Measurements from ENCODE around the gene KREMEN2. TPM values are rescaled to one million over a fixed set of nuclear protein-coding genes. Genes with fewer than 3 reads are reported as not detected.

KREMEN2 gene
- total and polyA plus RNA-seq, 2 of the 13 experiments (the other 11 are each of a cell fraction or from before 2014, with no cell fraction given), result 0.48 to 1.2 TPM

DNA sequence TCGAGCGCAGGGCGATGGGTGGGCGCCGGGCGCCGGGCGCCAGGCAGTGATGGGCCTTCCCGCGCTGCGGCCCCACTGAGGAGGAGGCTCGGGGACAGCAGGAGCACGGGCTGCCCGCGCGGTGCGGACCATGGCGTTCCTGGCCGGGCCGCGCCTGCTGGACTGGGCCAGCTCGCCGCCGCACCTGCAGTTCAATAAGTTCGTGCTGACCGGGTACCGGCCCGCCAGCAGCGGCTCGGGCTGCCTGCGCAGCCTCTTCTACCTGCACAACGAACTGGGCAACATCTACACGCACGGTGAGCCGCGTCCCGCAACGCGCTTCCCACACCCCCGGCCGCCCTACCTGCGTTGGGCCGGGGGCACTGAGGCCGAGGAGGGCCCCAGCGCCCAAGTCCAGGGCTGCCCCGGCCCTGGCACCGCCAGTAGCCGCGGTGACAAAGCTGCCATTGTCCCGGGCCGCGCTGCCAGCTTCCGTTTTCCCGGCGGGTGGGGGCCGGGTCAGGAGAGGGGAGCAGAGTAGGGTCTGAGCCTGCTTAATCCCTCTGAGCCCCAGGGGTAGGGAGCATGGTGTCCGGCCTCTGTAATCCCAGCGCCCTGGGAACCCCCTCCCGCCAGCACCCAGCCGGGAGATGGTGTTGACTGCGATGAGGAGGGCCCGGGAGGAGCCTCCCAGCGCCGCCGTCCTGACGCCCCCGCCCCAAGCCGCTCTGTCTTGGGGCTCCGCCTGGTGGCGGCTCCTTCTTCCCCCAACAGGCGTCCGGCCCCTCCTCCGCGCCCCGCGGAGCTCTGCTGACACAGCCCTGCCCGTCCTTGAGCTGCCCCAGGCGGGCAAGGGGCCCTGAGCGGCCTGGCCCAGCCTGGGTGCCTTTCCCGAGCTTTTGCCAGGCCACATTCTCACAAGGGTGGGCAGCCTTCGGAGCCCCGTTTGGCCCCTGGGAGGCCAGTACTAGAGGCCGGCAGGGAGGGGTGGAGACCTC, 5.8 kb downstream of the KREMEN2 start (continued):
- TF ChIP-seq ARID5B (CRISPR knock-in tag; IDR thresholded peaks at IDR 0.05) (peak; percentile 23; the same call in 1 of the 2 replicates), SIN3A (IDR thresholded peaks at IDR 0.05; ENCODE audit: borderline replicate concordance, low read depth, low read length) (0 out of 2 replicates have a peak, but pooled peaks have one; percentile 27), ZSCAN31 (CRISPR knock-in tag; IDR thresholded peaks at IDR 0.05; ENCODE audit: low read depth) (no peak; the same call in 1 of the 2 replicates), ZNF317 (CRISPR knock-in tag; IDR thresholded peaks at IDR 0.05) (peak; percentile 31; the same call in 1 of the 2 replicates), HNRNPH1 (optimal IDR thresholded peaks at IDR 0.05; ENCODE audit: low read depth, low read length) (no peak), NONO (IDR thresholded peaks at IDR 0.05) (no peak), NONO (CRISPR knock-in tag; conservative IDR thresholded peaks at IDR 0.05) (peak; percentile 64), CREB1 (IDR thresholded peaks at IDR 0.05) (no peak), CREB1 (CRISPR knock-in tag; IDR thresholded peaks at IDR 0.05) (no peak), NFE2L1 (CRISPR knock-in tag; IDR thresholded peaks at IDR 0.05; ENCODE audit: borderline replicate concordance) (no peak), MLX (CRISPR knock-in tag; IDR thresholded peaks at IDR 0.05) (no peak), ZFY (CRISPR knock-in tag; IDR thresholded peaks at IDR 0.05) (peak; percentile 57), FOXO1 (CRISPR knock-in tag; IDR thresholded peaks at IDR 0.05) (no peak), FOXM1 (CRISPR knock-in tag; IDR thresholded peaks at IDR 0.05) (no peak; the same call in 1 of the 2 replicates), ARNT (IDR thresholded peaks at IDR 0.05) (no peak), SMAD1 (CRISPR knock-in tag; IDR thresholded peaks at IDR 0.05; ENCODE audit: borderline replicate concordance, low read depth) (no peak), TRIM24 (CRISPR knock-in tag; IDR thresholded peaks at IDR 0.05) (no peak), NCOA5 (CRISPR knock-in tag; IDR thresholded peaks at IDR 0.05) (no peak), HOXA3 (CRISPR knock-in tag; IDR thresholded peaks at IDR 0.05) (peak; percentile 65; the same call in 1 of the 2 replicates), NR3C1 (CRISPR knock-in tag; IDR thresholded peaks at IDR 0.05) (no peak), GTF3A (CRISPR knock-in tag; conservative IDR thresholded peaks at IDR 0.05) (no peak), ZNF670 (CRISPR knock-in tag; IDR thresholded peaks at IDR 0.05; ENCODE audit: borderline replicate concordance) (no peak), YEATS4 (CRISPR knock-in tag; IDR thresholded peaks at IDR 0.05; ENCODE audit: borderline replicate concordance) (no peak), TEAD3 (CRISPR knock-in tag; optimal IDR thresholded peaks at IDR 0.05; ENCODE audit: borderline replicate concordance) (no peak), ZNF616 (CRISPR knock-in tag; IDR thresholded peaks at IDR 0.05; ENCODE audit: low read depth) (no peak; the same call in 1 of the 2 replicates)
- TF ChIP-seq, protein P1, sequence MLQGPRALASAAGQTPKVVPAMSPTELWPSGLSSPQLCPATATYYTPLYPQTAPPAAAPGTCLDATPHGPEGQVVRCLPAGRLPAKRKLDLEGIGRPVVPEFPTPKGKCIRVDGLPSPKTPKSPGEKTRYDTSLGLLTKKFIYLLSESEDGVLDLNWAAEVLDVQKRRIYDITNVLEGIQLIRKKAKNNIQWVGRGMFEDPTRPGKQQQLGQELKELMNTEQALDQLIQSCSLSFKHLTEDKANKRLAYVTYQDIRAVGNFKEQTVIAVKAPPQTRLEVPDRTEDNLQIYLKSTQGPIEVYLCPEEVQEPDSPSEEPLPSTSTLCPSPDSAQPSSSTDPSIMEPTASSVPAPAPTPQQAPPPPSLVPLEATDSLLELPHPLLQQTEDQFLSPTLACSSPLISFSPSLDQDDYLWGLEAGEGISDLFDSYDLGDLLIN (CRISPR knock-in tag; IDR thresholded peaks at IDR 0.05; ENCODE audit: borderline replicate concordance), result no peak

All from HepG2 (cell line).